ENCODE results near the gene ENTREP1.

- no peak for TF ChIP-seq SP1 (IDR thresholded peaks at IDR 0.05)
- no peak for TF ChIP-seq CTCF (IDR thresholded peaks at IDR 0.05; ENCODE audit: low read depth, low read length, missing input control)
- no peak for TF ChIP-seq FOXA2 (IDR thresholded peaks at IDR 0.05)
- TF ChIP-seq JUND (IDR thresholded peaks at IDR 0.05): no peak
- TF ChIP-seq HNF4A (conservative IDR thresholded peaks at IDR 0.05): no peak
- TF ChIP-seq TAF1 (conservative IDR thresholded peaks at IDR 0.05): no peak
- no peak for TF ChIP-seq ATF3 (IDR thresholded peaks at IDR 0.05)
Measured at GRCh38 chr9:69392826-69393225, 67.8 kb downstream of the ENTREP1 start.
